Endothelial cell (in vitro differentiated cells): ENCODE data around the gene NEU3. TPM values are rescaled to one million over a fixed set of nuclear protein-coding genes. Genes with fewer than 3 reads are reported as not detected.
"Not testable (repeated sequence)": the region's sequence is repeated elsewhere in the genome, so short reads cannot be mapped to it uniquely, and the experiment has no call there.

Source experiments
- DNase-seq: peaks from one replicate; pipeline ENCODE4 v3.0.0; 2021; ENCODE audit warnings: low spot score
- H3K27ac Mint-ChIP-seq: one replicate; pipeline ENCODE4 v1.8.0; 2021; ENCODE audit warnings: mixed read lengths, inconsistent platforms; ENCODE audit not compliant: unreplicated experiment
- H3K27me3 Mint-ChIP-seq: one replicate; pipeline ENCODE4 v1.8.0; 2021; ENCODE audit warnings: mild to moderate bottlenecking, moderate library complexity, mixed read lengths, inconsistent platforms; ENCODE audit not compliant: unreplicated experiment
- H3K36me3 Mint-ChIP-seq: one replicate; pipeline ENCODE4 v1.8.0; 2021; ENCODE audit warnings: mild to moderate bottlenecking, low read depth, mixed read lengths, inconsistent platforms; ENCODE audit not compliant: unreplicated experiment
- H3K4me1 Mint-ChIP-seq: one replicate; pipeline ENCODE4 v1.8.0; 2021; ENCODE audit warnings: mild to moderate bottlenecking, mixed read lengths, inconsistent platforms; ENCODE audit not compliant: unreplicated experiment
- H3K4me3 Mint-ChIP-seq: one replicate; pipeline ENCODE4 v1.8.0; 2021; ENCODE audit warnings: mild to moderate bottlenecking, mixed read lengths, inconsistent platforms; ENCODE audit not compliant: unreplicated experiment
- H3K9me3 Mint-ChIP-seq: one replicate; pipeline ENCODE4 v1.8.0; 2021; ENCODE audit warnings: mixed read lengths, inconsistent platforms; ENCODE audit not compliant: unreplicated experiment
- total RNA-seq: library from RNA; stranded (reverse); fragmentation: NEBNext Ultra II Directional; extraction: Animal tissue kit (Norgen Biotek cat#: 25700); gene quantifications from one replicate; pipeline ENCODE4 v1.2.1, GENCODE V29; 2021; ENCODE audit not compliant: unreplicated experiment
- TF ChIP-seq, protein P1 (sequence below): fragments of 200-600 bp; sonication (generic); IDR thresholded peaks from one replicate; pipeline ENCODE4 v1.5.0; 2021; ENCODE audit warnings: antibody characterized with exemption; ENCODE audit not compliant: unreplicated experiment

Gene NEU3
- total RNA-seq, 1 donor from 2014 or later: 11.8 TPM

GRCh38 chr11:74953451-74953850, 35.3 kb upstream of the NEU3 start:
- H3K4me1 Mint-ChIP-seq: peaks cover 30% of the 10 kb centered on the region
- no peaks in the 10 kb centered on the region for H3K9me3 Mint-ChIP-seq
- H3K27ac Mint-ChIP-seq: no peak overlapping the region
- TF ChIP-seq, protein P1, sequence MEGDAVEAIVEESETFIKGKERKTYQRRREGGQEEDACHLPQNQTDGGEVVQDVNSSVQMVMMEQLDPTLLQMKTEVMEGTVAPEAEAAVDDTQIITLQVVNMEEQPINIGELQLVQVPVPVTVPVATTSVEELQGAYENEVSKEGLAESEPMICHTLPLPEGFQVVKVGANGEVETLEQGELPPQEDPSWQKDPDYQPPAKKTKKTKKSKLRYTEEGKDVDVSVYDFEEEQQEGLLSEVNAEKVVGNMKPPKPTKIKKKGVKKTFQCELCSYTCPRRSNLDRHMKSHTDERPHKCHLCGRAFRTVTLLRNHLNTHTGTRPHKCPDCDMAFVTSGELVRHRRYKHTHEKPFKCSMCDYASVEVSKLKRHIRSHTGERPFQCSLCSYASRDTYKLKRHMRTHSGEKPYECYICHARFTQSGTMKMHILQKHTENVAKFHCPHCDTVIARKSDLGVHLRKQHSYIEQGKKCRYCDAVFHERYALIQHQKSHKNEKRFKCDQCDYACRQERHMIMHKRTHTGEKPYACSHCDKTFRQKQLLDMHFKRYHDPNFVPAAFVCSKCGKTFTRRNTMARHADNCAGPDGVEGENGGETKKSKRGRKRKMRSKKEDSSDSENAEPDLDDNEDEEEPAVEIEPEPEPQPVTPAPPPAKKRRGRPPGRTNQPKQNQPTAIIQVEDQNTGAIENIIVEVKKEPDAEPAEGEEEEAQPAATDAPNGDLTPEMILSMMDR: no peak
- DNase-seq: no peak
- no peak overlapping the region for H3K4me3 Mint-ChIP-seq
- peaks cover 1% of the 10 kb centered on the region for H3K27me3 Mint-ChIP-seq
- H3K36me3 Mint-ChIP-seq: no peaks in the 10 kb centered on the region

GRCh38 chr11:74954199-74954598, 34.5 kb upstream of the NEU3 start:
- Mint-ChIP-seq H3K36me3 (no peaks in the 10 kb centered on the region), H3K27ac (no peak overlapping the region), H3K4me1 (peaks cover 28% of the 10 kb centered on the region), H3K27me3 (peaks cover 1% of the 10 kb centered on the region), H3K9me3 (no peaks in the 10 kb centered on the region), H3K4me3 (no peak overlapping the region)
- TF ChIP-seq, protein P1: no peak
- no peak for DNase-seq

DNA sequence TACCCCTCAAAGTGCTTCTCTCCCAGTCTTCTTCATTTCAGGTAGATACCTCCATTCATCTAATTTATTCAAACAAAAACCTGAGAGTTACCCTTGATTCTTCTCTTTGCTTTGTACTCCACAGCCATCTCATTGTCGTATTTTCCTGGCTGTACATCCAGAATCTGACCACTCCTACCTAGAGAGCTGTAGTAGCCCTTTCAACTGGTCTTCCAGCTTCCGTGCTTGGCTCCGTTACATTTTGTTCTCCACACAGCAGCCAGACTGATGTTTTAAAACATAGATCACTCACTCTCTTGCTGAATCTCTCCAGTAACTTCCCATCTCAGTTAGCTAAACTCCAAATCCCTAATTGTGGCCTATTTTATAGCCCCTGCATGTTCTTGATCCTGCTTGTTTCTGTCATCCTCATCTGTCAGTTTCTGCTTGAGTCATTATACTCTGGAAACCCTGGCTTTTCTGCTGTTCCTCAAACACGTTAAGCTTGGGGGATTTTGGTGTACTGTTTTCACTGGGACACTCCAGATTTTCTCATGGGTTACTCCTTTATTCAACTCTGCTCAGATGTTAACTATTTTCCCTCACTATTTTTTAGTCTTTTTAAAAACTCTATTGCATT, 32.2 kb upstream of the NEU3 start:
- H3K4me1 Mint-ChIP-seq: peaks cover 18% of the 10 kb centered on the region

DNA sequence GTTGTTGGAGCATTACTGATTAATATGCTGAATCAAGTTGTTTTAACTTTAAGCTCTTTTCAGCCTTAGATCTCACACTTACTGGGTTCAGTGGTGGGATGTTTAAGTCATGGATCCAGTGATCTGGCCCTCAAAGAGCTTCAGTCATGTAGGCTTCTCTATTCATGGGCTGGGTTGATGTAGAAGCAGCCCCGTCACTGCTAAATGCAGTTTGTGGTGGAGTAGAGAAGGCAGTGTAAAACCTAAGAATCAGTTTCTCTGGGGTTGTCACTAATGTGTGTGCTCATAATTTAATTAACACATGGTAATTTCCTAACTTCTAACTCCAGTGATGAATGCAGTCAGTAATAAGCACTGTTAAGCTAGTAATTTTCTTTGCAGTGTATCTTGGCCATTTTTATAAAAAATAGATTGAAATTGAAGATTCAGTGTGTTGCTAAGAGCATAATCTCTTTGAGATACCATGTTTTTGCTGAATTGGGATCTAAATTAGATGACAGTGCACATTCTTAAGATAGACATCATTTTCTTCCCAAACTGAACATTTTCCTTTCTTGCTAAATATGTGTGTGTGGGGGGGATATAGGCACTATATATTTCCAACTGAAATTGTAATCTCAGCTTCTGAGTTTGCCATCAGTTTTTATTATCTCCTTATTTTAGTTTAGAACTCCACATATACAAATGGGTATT, 30.6 kb upstream of the NEU3 start:
- Mint-ChIP-seq H3K9me3 (no peaks in the 10 kb centered on the region), H3K36me3 (no peaks in the 10 kb centered on the region), H3K27me3 (no peaks in the 10 kb centered on the region), H3K4me3 (no peak overlapping the region), H3K27ac (no peak overlapping the region), H3K4me1 (peaks cover 18% of the 10 kb centered on the region)
- TF ChIP-seq, protein P1: no peak
- DNase-seq: no peak

More for the DNA sequence above, 32.2 kb upstream of the NEU3 start:
- H3K36me3 Mint-ChIP-seq: no peaks in the 10 kb centered on the region
- peaks cover 1% of the 10 kb centered on the region for H3K27me3 Mint-ChIP-seq
- TF ChIP-seq, protein P1: no peak
- H3K27ac Mint-ChIP-seq: no peak overlapping the region
- no peak for DNase-seq
- no peaks in the 10 kb centered on the region for H3K9me3 Mint-ChIP-seq
- no peak overlapping the region for H3K4me3 Mint-ChIP-seq

DNA sequence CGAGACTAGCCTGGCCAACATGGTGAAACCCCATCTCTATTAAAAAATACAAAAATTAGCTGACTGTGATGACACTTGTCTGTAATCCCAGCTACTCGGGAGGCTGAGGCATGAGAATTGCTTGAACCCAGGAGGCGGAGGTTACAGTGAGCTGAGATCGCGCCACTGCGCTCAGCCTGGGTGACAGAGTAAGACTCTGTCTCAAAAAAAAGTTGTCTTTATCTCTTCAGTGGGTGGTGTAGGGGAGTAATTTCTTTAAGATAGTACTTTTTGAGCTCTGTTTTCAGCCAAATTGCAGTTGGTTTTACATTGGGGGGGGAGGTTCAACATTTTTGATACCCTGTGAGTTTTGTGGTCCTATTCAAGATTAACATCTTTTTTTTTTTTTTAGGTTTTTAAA, 28.6 kb upstream of the NEU3 start:
- not testable (repeated sequence) for H3K27ac Mint-ChIP-seq, H3K27me3 Mint-ChIP-seq, H3K9me3 Mint-ChIP-seq, DNase-seq, H3K4me3 Mint-ChIP-seq, H3K36me3 Mint-ChIP-seq
- H3K4me1 Mint-ChIP-seq: peaks cover 18% of the 10 kb centered on the region
